ENCODE results near the gene DYNLT3. TPM values are rescaled to one million over a fixed set of nuclear protein-coding genes. Genes with fewer than 3 reads are reported as not detected.

DYNLT3 gene
- total and polyA plus RNA-seq, 10 donors = 12.3 to 29.8 (median 17.8) TPM

DNA sequence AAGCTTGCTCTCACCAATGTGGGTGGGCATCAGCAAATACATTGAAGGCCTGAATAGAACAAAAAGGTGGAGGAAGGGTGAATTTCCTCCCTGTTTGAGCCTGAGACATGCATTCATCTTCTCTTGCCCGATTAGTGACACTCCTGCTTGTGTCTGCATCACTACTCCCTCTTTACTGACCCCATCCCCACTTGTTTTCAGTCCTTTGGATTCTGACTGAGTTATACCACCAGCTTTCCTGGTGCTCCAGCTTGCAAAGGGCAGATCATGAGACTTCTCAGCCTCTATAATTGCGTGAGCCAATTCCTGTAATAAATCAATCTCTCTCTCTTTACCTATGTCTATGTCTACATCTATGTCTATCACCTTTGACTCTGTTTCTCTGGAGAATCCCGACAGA lies 47.4 kb upstream of the DYNLT3 start:
- 49 to 65% (median 58%) methylated on average over 3 of the region's 3 CpGs for WGBS, 5 donors
- Histone ChIP-seq H3K9me3 (no peaks in the 10 kb centered on the region), H3K4me1 (no peaks in the 10 kb centered on the region), H3K4me3 (no peak overlapping the region), H3K27ac (no peak overlapping the region), H3K36me3 (no peaks in the 10 kb centered on the region), H3K27me3 (replicated peaks in 1 of 7) (peaks cover 0 to 11% (median 0%) of the 10 kb centered on the region in 7 donors)
- no peak for DNase-seq
- intact Hi-C loops (cut with DNase I; ENCODE audit: low total_unique reads) = no loop called here
- TF ChIP-seq POLR2AphosphoS5 (IDR thresholded peaks at IDR 0.05) (no peak), POLR2A (IDR thresholded peaks at IDR 0.05) (no peak)
- TF ChIP-seq, protein P1, sequence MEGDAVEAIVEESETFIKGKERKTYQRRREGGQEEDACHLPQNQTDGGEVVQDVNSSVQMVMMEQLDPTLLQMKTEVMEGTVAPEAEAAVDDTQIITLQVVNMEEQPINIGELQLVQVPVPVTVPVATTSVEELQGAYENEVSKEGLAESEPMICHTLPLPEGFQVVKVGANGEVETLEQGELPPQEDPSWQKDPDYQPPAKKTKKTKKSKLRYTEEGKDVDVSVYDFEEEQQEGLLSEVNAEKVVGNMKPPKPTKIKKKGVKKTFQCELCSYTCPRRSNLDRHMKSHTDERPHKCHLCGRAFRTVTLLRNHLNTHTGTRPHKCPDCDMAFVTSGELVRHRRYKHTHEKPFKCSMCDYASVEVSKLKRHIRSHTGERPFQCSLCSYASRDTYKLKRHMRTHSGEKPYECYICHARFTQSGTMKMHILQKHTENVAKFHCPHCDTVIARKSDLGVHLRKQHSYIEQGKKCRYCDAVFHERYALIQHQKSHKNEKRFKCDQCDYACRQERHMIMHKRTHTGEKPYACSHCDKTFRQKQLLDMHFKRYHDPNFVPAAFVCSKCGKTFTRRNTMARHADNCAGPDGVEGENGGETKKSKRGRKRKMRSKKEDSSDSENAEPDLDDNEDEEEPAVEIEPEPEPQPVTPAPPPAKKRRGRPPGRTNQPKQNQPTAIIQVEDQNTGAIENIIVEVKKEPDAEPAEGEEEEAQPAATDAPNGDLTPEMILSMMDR (IDR thresholded peaks at IDR 0.05 in 8 of 11, conservative IDR thresholded peaks at IDR 0.05 in 3 of 11) = no peak

DNA sequence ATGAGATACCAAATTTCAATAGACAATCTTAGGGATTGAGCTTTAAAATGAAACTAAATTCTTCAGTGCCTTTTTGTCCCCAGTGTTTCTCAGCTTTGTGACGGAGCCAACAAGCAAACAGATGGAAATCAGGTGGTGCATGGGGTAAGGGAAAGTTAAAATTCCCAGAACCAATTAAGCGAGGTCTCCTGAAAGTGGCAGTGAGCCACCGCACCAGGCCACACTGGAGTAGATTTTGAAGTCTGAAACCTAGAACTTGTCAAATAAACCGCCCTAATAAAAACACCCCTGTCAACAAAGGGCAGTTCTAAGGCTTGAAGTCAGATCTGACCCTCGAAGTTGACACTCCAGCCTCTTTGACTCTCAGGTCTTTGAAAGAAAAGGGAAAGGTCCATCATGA lies 40.6 kb upstream of the DYNLT3 start:
- 75 to 97% (median 86%) methylated on average over 5 of the region's 5 CpGs for WGBS, 5 donors
- Histone ChIP-seq H3K36me3 (no peaks in the 10 kb centered on the region), H3K4me1 (no peaks in the 10 kb centered on the region), H3K4me3 (no peak overlapping the region), H3K27ac (no peak overlapping the region), H3K9me3 (no peaks in the 10 kb centered on the region), H3K27me3 (replicated peaks in 1 of 7) (no peaks in the 10 kb centered on the region)
- no peak for DNase-seq
- TF ChIP-seq POLR2A (IDR thresholded peaks at IDR 0.05) (no peak), POLR2AphosphoS5 (IDR thresholded peaks at IDR 0.05) (no peak)
- TF ChIP-seq, protein P1 (IDR thresholded peaks at IDR 0.05 in 8 of 11, conservative IDR thresholded peaks at IDR 0.05 in 3 of 11) = no peak
- intact Hi-C loops (cut with DNase I; ENCODE audit: low total_unique reads) = no loop called here

DNA sequence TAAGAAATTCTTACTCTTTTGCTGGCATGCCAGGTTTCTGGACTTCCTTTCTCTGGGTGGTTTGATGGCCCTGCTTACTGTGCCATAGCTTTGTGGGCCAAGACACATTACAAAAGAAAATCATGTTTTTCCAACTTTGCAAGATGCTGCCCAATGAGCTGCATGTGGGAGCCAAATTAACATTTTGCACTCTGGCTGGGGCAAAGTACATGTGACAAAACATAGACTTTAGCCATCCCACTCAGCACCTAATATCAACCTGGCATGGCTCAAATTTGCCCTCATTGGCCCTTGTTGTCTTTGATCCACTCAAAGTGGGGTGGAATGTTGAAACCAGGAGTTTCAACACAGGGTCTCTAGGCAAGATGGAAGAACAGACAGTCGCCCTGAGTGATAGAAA lies 40.0 kb upstream of the DYNLT3 start:
- H3K9me3 ChIP-seq = no peaks in the 10 kb centered on the region
- no peak for DNase-seq
- no peak for TF ChIP-seq POLR2AphosphoS5 (IDR thresholded peaks at IDR 0.05)
- no peak for TF ChIP-seq POLR2A (IDR thresholded peaks at IDR 0.05)
- TF ChIP-seq, protein P1 (IDR thresholded peaks at IDR 0.05 in 8 of 11, conservative IDR thresholded peaks at IDR 0.05 in 3 of 11) = no peak
- no peaks in the 10 kb centered on the region for H3K4me1 ChIP-seq
- H3K36me3 ChIP-seq = no peaks in the 10 kb centered on the region
- H3K4me3 ChIP-seq = no peak overlapping the region
- H3K27me3 ChIP-seq (replicated peaks in 1 of 7) = no peaks in the 10 kb centered on the region
- intact Hi-C loops (cut with DNase I; ENCODE audit: low total_unique reads) = no loop called here
- 31 to 87% (median 64%) methylated on average over 1 of the region's 1 CpG for WGBS, 5 donors
- no peak overlapping the region for H3K27ac ChIP-seq

DNA sequence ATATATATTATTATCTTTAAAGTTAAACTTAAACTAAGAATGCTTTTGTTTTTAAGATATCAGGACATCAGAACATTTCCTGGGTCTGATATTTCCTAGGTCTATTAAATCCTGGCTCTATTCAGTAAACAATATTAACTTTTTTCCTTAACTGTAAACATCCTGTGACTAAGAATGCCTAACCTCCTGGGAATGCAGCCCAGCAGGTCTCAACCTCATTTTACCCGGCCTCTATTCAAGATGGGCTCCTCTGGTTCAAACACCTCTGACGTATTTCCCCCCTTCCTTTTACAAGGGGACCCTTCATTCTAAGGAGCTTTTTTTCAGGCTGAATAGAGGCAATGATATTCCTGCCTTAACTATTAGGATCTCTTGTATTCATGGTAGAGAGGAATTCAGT lies 35.8 kb upstream of the DYNLT3 start:
- H3K9me3 ChIP-seq = no peaks in the 10 kb centered on the region
- H3K27ac ChIP-seq = no peak overlapping the region
- no peak for DNase-seq
- no peaks in the 10 kb centered on the region for H3K4me1 ChIP-seq
- intact Hi-C loops (cut with DNase I; ENCODE audit: low total_unique reads) = no loop called here
- WGBS, 5 donors = 74 to 86% (median 80%) methylated on average over 2 of the region's 2 CpGs
- H3K27me3 ChIP-seq (replicated peaks in 1 of 7) = peaks cover 0 to 17% (median 0%) of the 10 kb centered on the region in 7 donors
- H3K36me3 ChIP-seq = no peaks in the 10 kb centered on the region
- no peak overlapping the region for H3K4me3 ChIP-seq
- TF ChIP-seq, protein P1 (IDR thresholded peaks at IDR 0.05 in 8 of 11, conservative IDR thresholded peaks at IDR 0.05 in 3 of 11) = no peak
- TF ChIP-seq POLR2A (IDR thresholded peaks at IDR 0.05) (no peak), POLR2AphosphoS5 (IDR thresholded peaks at IDR 0.05) (no peak)
